Fibroblast of lung (primary cell): Measurements from ENCODE around the gene TBL1X.

Experiments used
- EZH2 ChIP-seq: IDR thresholded peaks from 2 replicates; pipeline ENCODE4 v1.5.1; 2012; ENCODE audit warnings: low read length, control low read depth, mild to moderate bottlenecking; ENCODE audit errors: missing control alignments
- TF ChIP-seq, protein P1 (sequence below), 2 donors: IDR thresholded peaks in 1 of 2; conservative IDR thresholded peaks in 1 of 2; 1 replicate in 1 of 2; 2 replicates in 1 of 2; pipeline ENCODE4 v1.5.1; 2011 to 2012; ENCODE audit warnings: low read length in 2 of 2, control low read depth in 1 of 2, inconsistent platforms in 1 of 2, low read depth in 1 of 2, mild to moderate bottlenecking in 1 of 2

DNA sequence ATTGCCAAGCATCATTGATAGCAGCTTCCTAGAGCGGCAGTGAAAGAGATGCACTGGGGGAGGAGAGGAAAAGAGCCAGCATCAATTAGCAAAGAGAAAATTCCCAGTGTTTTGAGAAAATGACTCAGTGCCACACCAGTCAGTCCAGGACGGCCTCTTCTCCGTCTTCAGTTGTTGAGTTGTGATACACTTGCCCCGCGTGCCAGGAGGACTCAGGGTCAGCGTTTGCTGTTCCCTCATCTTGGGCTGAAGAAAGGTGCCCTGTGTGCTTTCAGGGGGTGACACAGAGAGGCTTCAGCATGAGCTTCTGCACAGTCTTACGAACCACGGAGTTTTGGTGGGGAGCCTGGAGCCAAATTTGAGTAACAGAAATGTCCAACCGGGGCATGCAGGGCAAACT is 218.5 kb downstream of the TBL1X start:
- no peak for TF ChIP-seq EZH2
- TF ChIP-seq, protein P1, sequence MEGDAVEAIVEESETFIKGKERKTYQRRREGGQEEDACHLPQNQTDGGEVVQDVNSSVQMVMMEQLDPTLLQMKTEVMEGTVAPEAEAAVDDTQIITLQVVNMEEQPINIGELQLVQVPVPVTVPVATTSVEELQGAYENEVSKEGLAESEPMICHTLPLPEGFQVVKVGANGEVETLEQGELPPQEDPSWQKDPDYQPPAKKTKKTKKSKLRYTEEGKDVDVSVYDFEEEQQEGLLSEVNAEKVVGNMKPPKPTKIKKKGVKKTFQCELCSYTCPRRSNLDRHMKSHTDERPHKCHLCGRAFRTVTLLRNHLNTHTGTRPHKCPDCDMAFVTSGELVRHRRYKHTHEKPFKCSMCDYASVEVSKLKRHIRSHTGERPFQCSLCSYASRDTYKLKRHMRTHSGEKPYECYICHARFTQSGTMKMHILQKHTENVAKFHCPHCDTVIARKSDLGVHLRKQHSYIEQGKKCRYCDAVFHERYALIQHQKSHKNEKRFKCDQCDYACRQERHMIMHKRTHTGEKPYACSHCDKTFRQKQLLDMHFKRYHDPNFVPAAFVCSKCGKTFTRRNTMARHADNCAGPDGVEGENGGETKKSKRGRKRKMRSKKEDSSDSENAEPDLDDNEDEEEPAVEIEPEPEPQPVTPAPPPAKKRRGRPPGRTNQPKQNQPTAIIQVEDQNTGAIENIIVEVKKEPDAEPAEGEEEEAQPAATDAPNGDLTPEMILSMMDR (conservative IDR thresholded peaks at IDR 0.05 in 1 of 2, IDR thresholded peaks at IDR 0.05 in 1 of 2; ENCODE audit: low read depth in 1 of 2, low read length in 2 of 2) = no peak
